MCF 10A (cell line): ENCODE data around the gene ABLIM2. TPM values are rescaled to one million over a fixed set of nuclear protein-coding genes. Genes with fewer than 3 reads are reported as not detected.

Experiments used
- BruUV-seq: library from RNA; stranded (reverse); fragments of 400-500 nt; replicated peaks from 2 replicates; lab custom pipeline; 2021; lab: Mats Ljungman, UMichigan
- CTCF ChIA-PET: fragments of 300-600 bp; sonication (Branson Sonifier 250); formaldehyde crosslinking; extraction: SDS; loops from one replicate; lab custom pipeline; 2021; ENCODE audit warnings: antibody characterized with exemption, inconsistent platforms; lab: Yijun Ruan, JAX
- POLR2A ChIA-PET: fragments of 300-600, 350-650 bp; sonication (Branson Sonifier 250); formaldehyde crosslinking; extraction: SDS; loops from one replicate; lab custom pipeline; 2020; ENCODE audit warnings: antibody characterized with exemption, inconsistent platforms; lab: Yijun Ruan, JAX
- DNase-seq: peaks from one replicate; pipeline ENCODE4 v3.0.0-alpha.2; 2018; ENCODE audit not compliant: unreplicated experiment
- H3K27ac Mint-ChIP-seq: one replicate; pipeline ENCODE4 v1.8.0; 2022; ENCODE audit warnings: mild to moderate bottlenecking, low read depth, mixed read lengths; ENCODE audit not compliant: unreplicated experiment
- H3K27me3 Mint-ChIP-seq: one replicate; pipeline ENCODE4 v1.8.0; 2022; ENCODE audit warnings: mixed read lengths; ENCODE audit not compliant: insufficient read depth, unreplicated experiment
- H3K36me3 Mint-ChIP-seq: one replicate; pipeline ENCODE4 v1.8.0; 2022; ENCODE audit warnings: mild to moderate bottlenecking, moderate library complexity, mixed read lengths; ENCODE audit not compliant: insufficient read depth, unreplicated experiment
- H3K4me1 Mint-ChIP-seq: one replicate; pipeline ENCODE4 v1.8.0; 2022; ENCODE audit warnings: mixed read lengths; ENCODE audit not compliant: insufficient read depth, unreplicated experiment
- H3K4me3 Mint-ChIP-seq: one replicate; pipeline ENCODE4 v1.8.0; 2022; ENCODE audit warnings: mild to moderate bottlenecking, moderate library complexity, mixed read lengths; ENCODE audit not compliant: unreplicated experiment
- H3K9me3 Mint-ChIP-seq: one replicate; pipeline ENCODE4 v1.8.0; 2022; ENCODE audit warnings: mixed read lengths; ENCODE audit not compliant: unreplicated experiment
- CTCF ChIP-seq: fragments of 200-600 bp; IDR thresholded peaks from one replicate; pipeline ENCODE4 v1.8.0; 2022; ENCODE audit warnings: antibody characterized with exemption, mild to moderate bottlenecking; ENCODE audit not compliant: unreplicated experiment
- intact Hi-C: fragments of 100-400 bp; cut with micrococcal nuclease; formaldehyde crosslinking; loops from 2 replicates; pipeline ENCODE4 v1.14.1; 2022
- total RNA-seq: library from RNA; stranded (reverse); gene quantifications from 2 replicates; pipeline ENCODE4 v1.2.3, GENCODE V29; 2022

Gene ABLIM2
- total RNA-seq, 1 experiment from 2014 or later: 5.3 TPM

- no peaks in the 10 kb centered on the region for H3K9me3 Mint-ChIP-seq
- DNase-seq: no peak
Measured at GRCh38 chr4:8004066-8004465, 154.5 kb downstream of the ABLIM2 start.

GRCh38 chr4:8002525-8003309, 155.9 kb downstream of the ABLIM2 start:
- Mint-ChIP-seq H3K36me3 (no peaks in the 10 kb centered on the region), H3K4me3 (no peak overlapping the region), H3K27ac (no peak overlapping the region), H3K27me3 (peaks cover 35% of the 10 kb centered on the region), H3K9me3 (no peaks in the 10 kb centered on the region), H3K4me1 (no peaks in the 10 kb centered on the region)
- no TSS peak for BruUV-seq
- ChIA-PET POLR2A (no interaction called here), CTCF (interaction anchor here (0.6 to 1.0 kb wide), 2 partner anchors 10 to 15 kb away, joined by 3 read pairs; no protein-coding TSS in a partner anchor)
- TF ChIP-seq CTCF: no peak
- no peak for DNase-seq
- intact Hi-C loops: no loop called here

More at GRCh38 chr4:8004066-8004465, 154.5 kb downstream of the ABLIM2 start:
- no peak for TF ChIP-seq CTCF
- no peak overlapping the region for H3K27ac Mint-ChIP-seq
- BruUV-seq: no TSS peak
- H3K4me1 Mint-ChIP-seq: no peaks in the 10 kb centered on the region
- ChIA-PET POLR2A (interaction anchor here (0.7 kb wide), 1 partner anchor 74 kb away, joined by 3 read pairs; no protein-coding TSS in a partner anchor), CTCF (no interaction called here)
- H3K4me3 Mint-ChIP-seq: no peak overlapping the region
- peaks cover 35% of the 10 kb centered on the region for H3K27me3 Mint-ChIP-seq
- intact Hi-C loops: no loop called here
- H3K36me3 Mint-ChIP-seq: no peaks in the 10 kb centered on the region

GRCh38 chr4:8001564-8002355, 156.9 kb downstream of the ABLIM2 start:
- intact Hi-C loops: no loop called here
- ChIA-PET POLR2A (no interaction called here), CTCF (interaction anchor here (1.0 kb wide), 1 partner anchor 14 kb away, joined by 3 read pairs; no protein-coding TSS in a partner anchor)
- no peak for TF ChIP-seq CTCF
- Mint-ChIP-seq H3K9me3 (no peaks in the 10 kb centered on the region), H3K4me3 (no peak overlapping the region), H3K27me3 (peaks cover 38% of the 10 kb centered on the region), H3K27ac (no peak overlapping the region), H3K36me3 (no peaks in the 10 kb centered on the region), H3K4me1 (no peaks in the 10 kb centered on the region)
- no TSS peak for BruUV-seq
- DNase-seq: no peak
